B cell (primary cell): Measurements from ENCODE around the gene PLXNA1. TPM values are rescaled to one million over a fixed set of nuclear protein-coding genes. Genes with fewer than 3 reads are reported as not detected.

ENCODE experiments used
- ATAC-seq: fragments of 200-7000 bp; cut with Tn5 transposase; one replicate; pipeline ENCODE4 v1.10.0; 2021; ENCODE audit warnings: low read depth, mild to moderate bottlenecking, moderate number of reproducible peaks, moderate library complexity
- CTCF ChIA-PET: fragments of 350-600 bp; sonication (Branson Sonifier 250); formaldehyde crosslinking; loops from one replicate; lab custom pipeline; 2021; ENCODE audit warnings: antibody characterized with exemption, inconsistent platforms; lab: Charles Lee
- POLR2A ChIA-PET: fragments of 350-600 bp; sonication (Branson Sonifier 250); formaldehyde crosslinking; loops from one replicate; lab custom pipeline; 2021; ENCODE audit warnings: antibody characterized with exemption; lab: Charles Lee
- DNase-seq: peaks from one replicate; pipeline ENCODE4 v3.0.0; 2013
- H2AFZ ChIP-seq: 2 replicates; pipeline ENCODE4 v1.6.1; 2012; ENCODE audit warnings: mild to moderate bottlenecking, low read depth, low read length; ENCODE audit not compliant: insufficient read depth, poor library complexity, severe bottlenecking
- H3K27ac ChIP-seq, 2 donors: 1 replicate in 1 of 2; 2 replicates in 1 of 2; pipeline ENCODE4 v1.5.1; 2012 to 2013; ENCODE audit warnings: low read length in 2 of 2, mild to moderate bottlenecking in 2 of 2, moderate library complexity in 1 of 2
- H3K27me3 ChIP-seq, 4 experiments: fragments of 200-600 bp in 1 of 4; sonication (generic) in 1 of 4; replicated peaks in 1 of 4; 1 replicate in 2 of 4; 2 replicates in 2 of 4; pipeline versions ENCODE4 v1.6.1 to v1.7.0; 2013 to 2016; ENCODE audit warnings: low read length in 3 of 4, mild to moderate bottlenecking in 2 of 4, mixed read lengths in 1 of 4, moderate library complexity in 1 of 4; ENCODE audit not compliant: insufficient read depth in 4 of 4, control insufficient read depth in 3 of 4; ENCODE audit errors: control extremely low read depth in 1 of 4
- H3K36me3 ChIP-seq, 2 experiments: replicated peaks in 1 of 2; 1 replicate in 1 of 2; 2 replicates in 1 of 2; pipeline versions ENCODE4 v1.6.1 to v1.7.1; 2013; ENCODE audit warnings: low read length in 1 of 2; ENCODE audit not compliant: insufficient read depth in 2 of 2, control insufficient read depth in 1 of 2; ENCODE audit errors: control extremely low read depth in 1 of 2, extremely low read depth in 1 of 2
- H3K4me1 ChIP-seq, 2 donors: fragments of 200-600 bp in 1 of 2; sonication (generic) in 1 of 2; 1 replicate in 1 of 2; 2 replicates in 1 of 2; pipeline versions ENCODE4 v1.5.1 to v1.6.1; 2013 to 2017; ENCODE audit warnings: low read length in 2 of 2; ENCODE audit not compliant: control insufficient read depth in 2 of 2, insufficient read depth in 2 of 2
- H3K4me2 ChIP-seq: replicated peaks from 2 replicates; pipeline ENCODE3; 2012; ENCODE audit warnings: mild to moderate bottlenecking, low read depth, low read length; ENCODE audit not compliant: poor library complexity, severe bottlenecking
- H3K4me3 ChIP-seq, 5 experiments: fragments of 200-600 bp in 1 of 5; sonication (generic) in 1 of 5; 1 replicate in 3 of 5; 2 replicates in 2 of 5; pipeline versions ENCODE4 v1.5.1 to v1.7.0; 2011 to 2016; ENCODE audit warnings: low read length in 4 of 5, mild to moderate bottlenecking in 4 of 5, low read depth in 2 of 5, control low read depth in 1 of 5, moderate library complexity in 1 of 5; ENCODE audit not compliant: insufficient read depth in 1 of 5; ENCODE audit errors: control extremely low read depth in 1 of 5, extremely low read depth in 1 of 5
- H3K79me2 ChIP-seq: fragments of 200-600 bp; sonication (generic); one replicate; pipeline ENCODE4 v1.6.0; 2016; ENCODE audit warnings: low read length; ENCODE audit not compliant: control insufficient read depth, insufficient read depth
- H3K9ac ChIP-seq: fragments of 200-600 bp; sonication (generic); 2 replicates; pipeline ENCODE4 v1.6.1; 2017; ENCODE audit warnings: mild to moderate bottlenecking, low read length, moderate library complexity
- H3K9me3 ChIP-seq, 3 donors: one replicate each; pipeline versions ENCODE4 v1.6.1 to v1.7.1; 2013; ENCODE audit warnings: low read length in 2 of 3; ENCODE audit not compliant: control insufficient read depth in 2 of 3, insufficient read depth in 1 of 3; ENCODE audit errors: control extremely low read depth in 1 of 3
- H4K20me1 ChIP-seq: 2 replicates; pipeline ENCODE4 v1.6.0; 2012; ENCODE audit warnings: mild to moderate bottlenecking, low read length; ENCODE audit not compliant: insufficient read depth, control insufficient read depth, poor library complexity, severe bottlenecking
- H3K27ac Mint-ChIP-seq: one replicate; pipeline ENCODE4 v1.8.0; 2021; ENCODE audit warnings: mixed read lengths
- H3K27me3 Mint-ChIP-seq: one replicate; pipeline ENCODE4 v1.8.0; 2021; ENCODE audit warnings: mixed read lengths
- H3K4me1 Mint-ChIP-seq: one replicate; pipeline ENCODE4 v1.8.0; 2021; ENCODE audit warnings: mixed read lengths
- H3K4me3 Mint-ChIP-seq: one replicate; pipeline ENCODE4 v1.8.0; 2021; ENCODE audit warnings: mixed read lengths
- H3K9me3 Mint-ChIP-seq: one replicate; pipeline ENCODE4 v1.8.0; 2022; ENCODE audit warnings: mixed read lengths; ENCODE audit not compliant: insufficient read depth
- EZH2 ChIP-seq: IDR thresholded peaks from 2 replicates; pipeline ENCODE4 v1.6.1; 2012; ENCODE audit warnings: borderline replicate concordance, low read depth, mild to moderate bottlenecking, moderate library complexity, low read length; ENCODE audit not compliant: insufficient read depth, poor library complexity, severe bottlenecking
- WGBS: methylation state at CpG from one replicate; pipeline ENCODE4 v1.1.5; 2013; ENCODE audit warnings: missing lambda C conversion rate; ENCODE audit not compliant: insufficient coverage; 5-methylcytosine and 5-hydroxymethylcytosine counted together
- intact Hi-C: fragments of 100-400 bp; cut with micrococcal nuclease; formaldehyde crosslinking; loops from one replicate; pipeline ENCODE4 v1.10.0; 2022
- polyA plus RNA-seq: library from polyadenylated mRNA; depleted of rRNA; stranded (reverse); fragments of >200 nt; gene quantifications from 2 replicates; pipeline ENCODE4 v1.2.3, GENCODE V29; 2012
- total RNA-seq, 2 donors: library from RNA; stranded (reverse); fragments of 120-200 nt in 1 of 2; gene quantifications; 1 replicate in 1 of 2; 2 replicates in 1 of 2; pipeline versions ENCODE4 v1.2.3 to v1.2.4, GENCODE V29; 2013 to 2022
- TF ChIP-seq, protein P1 (sequence below): fragments of 200-600 bp; IDR thresholded peaks from one replicate; pipeline ENCODE4 v1.8.0; 2022; ENCODE audit warnings: antibody characterized with exemption, mild to moderate bottlenecking

PLXNA1 gene
- total and polyA plus RNA-seq, 2 donors (not counting 1 experiment from before 2014, with no cell fraction given): 6.7 to 22.3 TPM

DNA sequence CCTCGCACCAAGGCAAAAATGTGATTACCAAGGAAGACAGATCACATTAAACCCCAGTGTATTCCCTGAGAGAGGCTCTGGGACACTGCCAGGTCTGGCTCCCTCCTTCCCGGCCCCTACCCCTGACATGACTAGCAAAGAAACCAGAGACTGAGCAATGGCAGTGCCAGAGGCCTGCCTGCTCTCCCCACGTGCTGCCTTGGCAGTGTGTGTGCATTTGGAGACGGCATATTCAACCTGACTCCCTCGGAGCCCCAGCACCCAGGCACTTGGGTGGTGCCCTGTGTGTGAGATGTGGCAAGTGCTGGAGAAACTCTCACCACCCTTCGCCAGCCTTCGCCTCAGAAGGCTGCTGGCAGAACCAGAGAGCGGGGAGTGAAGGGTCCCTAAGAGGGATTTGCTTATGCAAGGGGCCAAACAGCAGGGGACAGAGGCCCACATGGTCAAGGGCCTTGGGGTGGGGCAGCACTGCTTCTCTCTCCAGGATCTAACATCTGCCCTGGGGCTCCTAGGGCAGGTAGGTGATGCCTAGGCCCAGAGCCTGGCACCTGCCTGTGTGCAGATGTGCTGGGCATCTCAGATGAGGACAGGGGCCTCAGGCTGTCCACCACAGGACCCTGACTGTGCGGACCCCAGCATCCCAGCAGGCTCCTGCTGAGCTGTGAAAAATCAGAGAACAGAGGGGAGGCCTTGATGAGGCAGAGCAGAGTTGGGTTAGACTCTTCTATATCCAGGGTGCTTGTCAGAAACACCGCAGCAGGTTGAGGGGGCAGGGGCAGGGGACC lies 23.6 kb upstream of the PLXNA1 start:
- Histone ChIP-seq H3K4me3 (no peak overlapping the region), H4K20me1 (no peaks in the 10 kb centered on the region), H3K27me3 (no peaks in the 10 kb centered on the region), H3K27ac (no peak overlapping the region), H2AFZ (no peak overlapping the region), H3K79me2 (no peaks in the 10 kb centered on the region), H3K4me2 (no peak overlapping the region), H3K9me3 (peaks cover 0 to 3% (median 0%) of the 10 kb centered on the region in 3 donors), H3K4me1 (peaks cover 14 to 29% of the 10 kb centered on the region in 2 donors), H3K36me3 (no peaks in the 10 kb centered on the region), H3K9ac (no peak overlapping the region)
- Mint-ChIP-seq H3K27me3 (peaks cover 3% of the 10 kb centered on the region), H3K9me3 (no peaks in the 10 kb centered on the region), H3K4me3 (no peak overlapping the region), H3K27ac (no peak overlapping the region), H3K4me1 (peaks cover 40% of the 10 kb centered on the region)
- POLR2A ChIA-PET: no interaction called here
- WGBS: 88% methylated on average over 9 of the region's 10 CpGs
- no peak for DNase-seq
- no peak for ATAC-seq
- TF ChIP-seq, protein P1, sequence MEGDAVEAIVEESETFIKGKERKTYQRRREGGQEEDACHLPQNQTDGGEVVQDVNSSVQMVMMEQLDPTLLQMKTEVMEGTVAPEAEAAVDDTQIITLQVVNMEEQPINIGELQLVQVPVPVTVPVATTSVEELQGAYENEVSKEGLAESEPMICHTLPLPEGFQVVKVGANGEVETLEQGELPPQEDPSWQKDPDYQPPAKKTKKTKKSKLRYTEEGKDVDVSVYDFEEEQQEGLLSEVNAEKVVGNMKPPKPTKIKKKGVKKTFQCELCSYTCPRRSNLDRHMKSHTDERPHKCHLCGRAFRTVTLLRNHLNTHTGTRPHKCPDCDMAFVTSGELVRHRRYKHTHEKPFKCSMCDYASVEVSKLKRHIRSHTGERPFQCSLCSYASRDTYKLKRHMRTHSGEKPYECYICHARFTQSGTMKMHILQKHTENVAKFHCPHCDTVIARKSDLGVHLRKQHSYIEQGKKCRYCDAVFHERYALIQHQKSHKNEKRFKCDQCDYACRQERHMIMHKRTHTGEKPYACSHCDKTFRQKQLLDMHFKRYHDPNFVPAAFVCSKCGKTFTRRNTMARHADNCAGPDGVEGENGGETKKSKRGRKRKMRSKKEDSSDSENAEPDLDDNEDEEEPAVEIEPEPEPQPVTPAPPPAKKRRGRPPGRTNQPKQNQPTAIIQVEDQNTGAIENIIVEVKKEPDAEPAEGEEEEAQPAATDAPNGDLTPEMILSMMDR: no peak
- TF ChIP-seq EZH2: no peak
- CTCF ChIA-PET: no interaction called here
- intact Hi-C loops: no loop called here

DNA sequence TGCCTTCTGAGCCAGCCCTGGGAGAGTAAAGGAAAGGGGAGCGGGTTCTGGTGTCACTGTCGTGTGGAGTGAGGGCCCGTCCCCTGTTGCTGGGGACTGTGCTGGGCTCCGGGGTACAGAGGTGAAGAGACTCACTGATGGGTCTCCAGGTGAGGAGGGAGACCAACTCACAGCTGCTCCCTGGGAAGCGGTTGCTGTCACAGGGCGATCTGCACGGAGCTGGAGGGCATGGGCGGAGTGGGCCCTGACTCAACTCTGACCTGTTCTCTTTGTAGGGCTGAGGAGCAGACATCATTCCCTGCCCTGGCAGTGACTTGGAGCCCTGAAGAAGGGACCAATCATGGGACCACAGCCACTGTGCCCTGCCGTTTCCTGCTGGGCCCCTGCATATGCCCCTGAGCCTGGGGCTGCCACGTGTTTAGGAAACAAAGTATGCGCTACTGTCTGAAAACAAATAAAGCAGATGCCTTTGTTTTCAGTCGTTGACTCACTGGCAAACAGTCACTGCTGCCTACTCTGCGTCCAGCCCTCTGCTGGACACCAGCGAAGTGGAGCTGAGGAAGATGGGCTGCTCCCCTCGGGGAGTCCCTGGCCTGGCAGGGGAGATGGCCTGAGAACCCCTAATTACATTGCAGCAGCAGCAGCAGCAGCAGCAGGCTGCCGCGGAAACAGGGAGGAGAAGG lies 22.9 kb upstream of the PLXNA1 start:
- H3K9ac ChIP-seq: no peak overlapping the region
- H3K27ac ChIP-seq: no peak overlapping the region
- no peaks in the 10 kb centered on the region for H3K27me3 ChIP-seq
- WGBS: 90% methylated on average over 16 of the region's 17 CpGs
- no peak overlapping the region for H2AFZ ChIP-seq
- intact Hi-C loops: no loop called here
- no peak overlapping the region for H3K27ac Mint-ChIP-seq
- no peaks in the 10 kb centered on the region for H3K36me3 ChIP-seq
- peaks cover 7% of the 10 kb centered on the region for H3K27me3 Mint-ChIP-seq
- DNase-seq: no peak
- H3K4me1 Mint-ChIP-seq: peaks cover 32% of the 10 kb centered on the region
- peaks cover 7 to 22% of the 10 kb centered on the region in 2 donors for H3K4me1 ChIP-seq
- no peak for ATAC-seq
- CTCF ChIA-PET: no interaction called here
- POLR2A ChIA-PET: no interaction called here
- TF ChIP-seq, protein P1: no peak
- no peak for TF ChIP-seq EZH2
- no peak overlapping the region for H3K4me3 ChIP-seq
- H3K4me2 ChIP-seq: no peak overlapping the region
- no peaks in the 10 kb centered on the region for H3K79me2 ChIP-seq
- peaks cover 0 to 3% (median 0%) of the 10 kb centered on the region in 3 donors for H3K9me3 ChIP-seq
- H4K20me1 ChIP-seq: no peaks in the 10 kb centered on the region
- peak overlapping the region; percentile 2 for H3K4me3 Mint-ChIP-seq
- no peaks in the 10 kb centered on the region for H3K9me3 Mint-ChIP-seq
